GM19193 (cell line): ENCODE data around the gene ENOSF1.

Experiments used
- POLR2A ChIP-seq: IDR thresholded peaks from 4 replicates; pipeline ENCODE4 v1.6.1; 2011; ENCODE audit not compliant: insufficient read depth, insufficient read length; ENCODE audit errors: extremely low read depth

The ENOSF1 gene

GRCh38 chr18:711310-711656, 1.1 kb downstream of the ENOSF1 start:
- TF ChIP-seq POLR2A, result no peak

DNA sequence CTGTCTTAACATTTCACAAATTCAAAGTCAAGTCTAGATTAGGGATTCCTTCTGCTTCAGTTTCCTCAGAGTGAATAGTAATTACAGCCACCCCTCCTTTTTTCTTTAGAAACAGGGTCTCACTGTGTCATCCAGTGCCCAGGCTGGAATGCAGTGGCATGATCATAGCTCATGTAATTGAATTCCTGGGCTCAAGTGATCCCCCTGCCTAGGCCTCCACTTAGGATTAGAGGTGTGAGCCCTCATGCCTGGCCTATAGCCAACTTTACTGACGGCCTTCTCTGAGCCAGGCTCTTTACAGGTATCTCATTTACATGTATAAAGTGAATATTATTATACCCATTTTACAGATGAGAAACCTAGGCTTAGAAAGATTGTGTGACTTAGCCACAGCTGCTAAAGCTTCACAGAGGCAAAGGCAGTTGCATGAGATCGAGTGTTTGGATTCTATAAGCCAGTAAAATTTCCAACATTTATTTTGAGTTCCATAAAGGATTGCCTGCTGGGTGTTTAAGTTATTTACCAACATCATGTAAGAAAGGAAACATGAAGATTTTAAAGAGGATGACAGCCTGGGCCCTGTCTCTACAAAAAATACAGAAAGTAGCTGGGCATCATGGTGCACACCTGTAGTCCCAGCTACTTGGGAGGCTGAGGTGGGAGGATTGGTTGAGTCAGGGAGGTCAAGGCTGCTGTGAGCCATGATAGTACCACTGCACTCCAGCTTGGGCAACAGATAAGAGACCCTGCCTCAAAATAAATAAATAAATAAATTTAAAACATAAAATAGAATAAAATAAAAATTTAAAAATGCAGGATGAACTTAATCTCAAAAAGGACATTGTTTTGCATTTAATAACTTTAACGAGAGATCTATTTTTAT, 1.8 kb downstream of the ENOSF1 start:
- TF ChIP-seq POLR2A, result no peak

- TF ChIP-seq POLR2A, result no peak
Observed at GRCh38 chr18:709771-710170, 2.7 kb downstream of the ENOSF1 start.

DNA sequence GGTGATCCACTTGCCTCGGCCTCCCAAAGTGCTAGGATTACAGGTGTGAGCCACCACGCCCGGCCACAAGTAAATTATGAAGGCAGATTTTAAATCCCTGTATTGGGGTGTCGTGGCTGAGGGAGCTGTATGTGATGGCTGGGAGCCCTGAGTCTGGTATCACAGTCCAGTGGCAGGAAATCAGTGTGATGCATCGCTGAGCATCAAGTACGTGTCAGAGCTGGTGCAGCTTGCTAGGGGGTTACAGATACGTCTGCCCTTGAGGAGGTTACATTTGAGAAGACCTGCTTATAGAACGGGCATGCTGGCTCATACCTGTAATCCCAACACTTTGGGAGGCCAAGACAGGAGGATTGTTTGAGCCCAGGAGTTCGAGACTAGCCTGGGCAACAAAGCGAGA, 4.3 kb downstream of the ENOSF1 start:
- TF ChIP-seq POLR2A, result no peak

GRCh38 chr18:706405-706804, 6.0 kb downstream of the ENOSF1 start:
- no peak for TF ChIP-seq POLR2A

GRCh38 chr18:703213-703967, 9.0 kb downstream of the ENOSF1 start:
- TF ChIP-seq POLR2A, result no peak

GRCh38 chr18:697800-698199, 14.6 kb downstream of the ENOSF1 start:
- TF ChIP-seq POLR2A, result no peak

DNA sequence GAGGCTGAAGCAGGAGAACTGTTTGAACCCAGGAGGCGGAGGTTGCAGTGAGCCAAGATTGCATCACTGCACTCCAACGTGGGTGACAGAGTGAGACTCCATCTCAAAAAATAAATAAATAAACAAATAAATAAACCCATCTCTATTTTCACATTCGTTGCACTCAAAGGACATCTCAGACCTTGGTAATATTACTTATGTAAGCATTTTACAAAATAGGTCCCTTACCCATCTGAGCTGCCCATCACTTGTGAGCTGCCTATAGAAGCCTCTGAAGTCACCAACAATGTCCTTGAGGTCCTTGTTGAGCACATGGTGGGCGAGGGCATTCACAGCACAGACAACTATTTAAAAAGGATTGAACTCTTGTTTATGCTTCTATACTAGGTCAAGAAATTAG, 15.4 kb downstream of the ENOSF1 start:
- TF ChIP-seq POLR2A, result no peak

DNA sequence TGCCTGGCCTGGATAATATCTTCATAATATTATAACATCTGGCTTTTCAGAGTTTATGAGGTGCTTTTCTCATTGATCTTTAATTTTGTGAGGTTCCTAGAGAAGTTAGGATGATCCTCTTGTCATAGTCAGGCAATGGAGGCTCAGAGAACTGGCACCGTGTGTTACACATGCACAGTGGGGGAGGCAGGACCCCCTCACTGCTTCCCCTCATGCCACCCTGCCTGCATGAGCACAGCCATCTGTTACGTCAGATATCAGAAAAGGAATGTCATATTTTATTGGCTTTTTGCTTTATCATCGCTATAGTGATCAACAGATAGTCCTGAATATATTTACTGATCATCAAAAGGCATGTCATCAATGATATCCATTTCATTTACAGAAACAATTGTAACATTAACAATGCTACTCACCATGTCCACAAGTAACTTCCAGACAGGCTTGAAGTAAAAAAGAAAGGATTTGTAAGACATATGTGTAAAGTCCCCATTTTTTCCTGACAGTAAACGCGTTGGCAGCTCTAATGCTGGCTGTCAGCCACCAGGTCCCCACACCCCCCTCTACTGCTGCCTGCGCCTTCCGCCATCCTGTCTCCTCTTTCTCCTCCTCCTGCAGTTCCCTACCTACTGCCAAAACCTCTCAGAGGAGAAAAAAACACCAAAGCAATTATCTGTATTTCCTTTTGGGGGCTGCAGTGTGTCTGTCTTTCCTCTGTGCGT, 18.8 kb downstream of the ENOSF1 start:
- TF ChIP-seq POLR2A, result no peak

- TF ChIP-seq POLR2A, result no peak
Observed at GRCh38 chr18:692824-693223, 19.6 kb downstream of the ENOSF1 start.

DNA sequence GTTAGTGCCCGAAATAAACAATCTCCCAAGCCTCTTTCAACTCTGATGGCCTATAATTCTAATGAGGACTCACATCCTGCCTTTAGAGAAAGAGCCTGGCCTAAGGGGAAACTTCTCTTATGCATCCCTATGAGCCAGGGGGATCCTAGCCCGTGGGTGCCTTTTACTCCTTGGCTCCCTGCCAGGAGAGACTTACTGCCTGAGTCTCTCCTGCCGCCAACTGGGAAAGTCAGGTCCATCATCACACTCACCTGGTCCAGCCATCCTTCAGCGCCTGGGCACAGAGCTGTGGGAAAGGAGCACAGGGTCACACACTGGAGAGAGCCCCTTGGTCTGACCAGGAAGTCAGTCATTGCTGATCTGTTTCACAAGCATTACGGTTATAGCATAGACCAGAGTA, 24.1 kb downstream of the ENOSF1 start:
- TF ChIP-seq POLR2A, result no peak

- no peak for TF ChIP-seq POLR2A
Observed at GRCh38 chr18:686339-687111, 25.9 kb downstream of the ENOSF1 start.

DNA sequence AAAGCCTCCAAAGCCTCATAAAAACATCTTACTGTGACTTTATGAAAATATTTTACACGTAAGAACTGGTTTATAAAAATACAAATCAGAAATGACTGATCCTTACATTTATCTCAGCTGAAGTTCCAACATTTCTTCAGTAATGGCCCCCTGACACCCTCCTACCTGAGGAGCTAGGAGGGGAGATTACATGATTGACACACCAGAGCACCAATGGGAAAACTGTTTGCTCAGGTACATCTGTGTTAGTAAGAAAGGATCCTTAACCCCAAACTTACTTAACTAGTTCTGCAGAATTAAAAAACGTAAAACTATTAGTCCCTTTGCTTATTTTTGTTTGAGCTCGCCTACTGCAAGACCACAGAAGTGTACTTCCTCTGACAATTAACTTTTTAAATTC, 27.0 kb downstream of the ENOSF1 start:
- no peak for TF ChIP-seq POLR2A

DNA sequence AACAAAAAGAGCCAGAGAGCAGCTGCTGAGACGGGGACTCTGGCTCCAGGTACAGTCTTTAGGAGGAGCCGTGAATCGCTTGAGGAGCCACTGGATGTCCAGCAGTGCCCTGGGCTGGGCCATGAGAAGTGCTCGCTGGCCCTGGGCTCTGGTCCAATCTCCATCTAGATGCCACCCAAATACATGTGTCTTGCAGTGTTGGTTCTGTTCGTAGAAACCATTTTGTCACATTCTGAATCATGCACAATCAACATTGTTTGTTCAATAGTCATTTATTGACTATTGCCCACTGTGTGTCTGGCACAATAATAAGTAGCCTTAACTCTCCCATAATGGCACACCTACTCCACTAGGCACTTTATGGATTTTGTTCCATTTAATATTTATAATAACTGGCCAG, 28.9 kb downstream of the ENOSF1 start:
- TF ChIP-seq POLR2A, result no peak

- TF ChIP-seq POLR2A, result no peak
Observed at GRCh38 chr18:682833-683232, 29.6 kb downstream of the ENOSF1 start.
